GM19023 (cell line): ENCODE results near the gene FBN2.

Experiments
- ATAC-seq: cut with Tn5 transposase; IDR thresholded peaks from one replicate; pipeline ENCODE4 v1.9.1; 2021; ENCODE audit warnings: mild to moderate bottlenecking, moderate library complexity; ENCODE audit not compliant: unreplicated experiment

Gene FBN2

DNA sequence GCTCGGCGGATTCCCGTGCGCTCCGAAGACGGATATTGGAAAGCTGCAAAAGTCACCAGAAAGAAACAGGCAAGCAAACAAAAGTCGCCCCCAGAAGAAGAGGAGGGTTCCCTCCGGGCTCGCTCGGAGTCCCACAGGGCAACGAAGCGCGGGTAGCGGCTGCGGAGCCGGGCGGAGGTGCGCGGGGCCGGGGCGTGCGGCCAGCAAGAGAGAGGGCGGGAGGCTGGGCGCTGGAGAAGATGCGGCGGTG lies at the start of gene FBN2:
Gene FBN2 (minus strand): TSS at position 246 of the 250 bp plus-strand sequence. CDS start 642 bp downstream, outside the sequence.
- ATAC-seq, result no peak

DNA sequence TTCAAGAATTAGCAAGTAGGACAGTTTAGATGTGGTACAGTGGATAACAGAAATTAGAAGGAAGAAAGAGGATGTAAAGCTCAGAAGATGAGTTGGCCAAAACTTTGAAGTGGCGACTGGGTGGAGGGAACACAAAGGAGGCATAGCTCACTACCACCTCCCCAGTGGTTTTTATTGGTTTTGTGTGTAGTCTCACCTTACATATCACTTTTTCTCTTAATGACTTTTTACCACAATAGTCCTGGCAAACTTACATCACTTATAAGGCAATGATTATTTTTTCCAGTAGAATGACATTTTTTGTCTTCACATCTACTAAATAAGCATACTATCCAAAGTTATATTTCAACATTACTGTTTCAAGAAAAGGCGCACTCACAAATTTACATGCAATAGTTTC lies 49.2 kb upstream of the FBN2 start:
- no peak for ATAC-seq

DNA sequence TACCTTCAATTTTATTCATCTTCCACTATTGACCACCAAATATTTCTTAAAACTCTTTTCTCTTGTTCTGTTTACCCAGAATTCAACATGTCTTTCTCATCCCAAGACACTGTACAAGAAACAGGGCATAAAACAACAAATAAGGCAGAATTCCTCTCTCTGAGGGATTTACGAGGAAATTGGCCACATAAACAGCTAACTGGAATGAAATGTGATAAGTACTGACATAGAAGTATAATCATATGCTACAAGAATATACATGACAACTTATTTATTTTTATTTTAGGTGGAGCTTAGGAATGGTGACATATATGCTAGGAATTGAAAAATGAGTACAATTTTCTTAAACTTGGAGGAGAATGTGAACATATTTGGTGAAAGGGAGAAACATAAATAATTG lies 48.8 kb upstream of the FBN2 start:
- ATAC-seq, result no peak

DNA sequence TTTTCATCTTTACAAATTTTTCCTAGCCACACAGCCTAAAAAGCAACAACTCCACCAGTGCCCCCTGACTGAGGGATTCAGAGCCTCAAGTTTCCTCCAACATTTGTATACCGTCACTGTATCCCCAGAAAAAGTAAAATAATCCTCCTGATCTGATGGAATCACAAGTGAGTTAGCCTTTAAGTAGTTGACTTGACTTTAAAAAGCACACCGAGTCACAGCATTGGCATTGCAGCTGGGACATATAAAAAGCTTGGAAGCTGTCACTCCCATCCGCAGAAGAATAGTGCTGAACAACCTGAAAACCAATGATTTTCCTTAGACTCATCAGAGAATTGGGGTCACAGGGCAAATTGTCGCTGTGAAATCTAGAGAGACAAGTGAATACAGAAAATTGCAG lies 41.6 kb upstream of the FBN2 start:
- ATAC-seq, result no peak

DNA sequence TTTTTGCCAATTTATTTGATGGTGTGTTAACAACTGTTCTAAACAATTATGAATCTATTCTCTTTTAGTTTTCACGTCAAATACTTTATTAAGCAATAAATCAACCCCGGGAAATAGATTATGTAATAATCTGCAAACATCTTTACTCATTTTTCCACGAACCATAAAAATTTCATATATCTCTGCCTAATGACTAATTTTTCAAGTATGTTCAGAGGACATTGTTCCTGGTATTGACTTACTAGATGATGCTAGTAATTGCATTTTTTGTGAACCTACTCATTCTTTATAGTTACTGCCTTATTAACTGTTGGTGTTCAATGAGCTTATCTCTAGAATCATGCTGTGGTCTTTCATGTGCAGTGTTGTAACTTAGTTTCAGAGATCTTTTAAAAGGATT lies 41.0 kb upstream of the FBN2 start:
- ATAC-seq, result no peak

DNA sequence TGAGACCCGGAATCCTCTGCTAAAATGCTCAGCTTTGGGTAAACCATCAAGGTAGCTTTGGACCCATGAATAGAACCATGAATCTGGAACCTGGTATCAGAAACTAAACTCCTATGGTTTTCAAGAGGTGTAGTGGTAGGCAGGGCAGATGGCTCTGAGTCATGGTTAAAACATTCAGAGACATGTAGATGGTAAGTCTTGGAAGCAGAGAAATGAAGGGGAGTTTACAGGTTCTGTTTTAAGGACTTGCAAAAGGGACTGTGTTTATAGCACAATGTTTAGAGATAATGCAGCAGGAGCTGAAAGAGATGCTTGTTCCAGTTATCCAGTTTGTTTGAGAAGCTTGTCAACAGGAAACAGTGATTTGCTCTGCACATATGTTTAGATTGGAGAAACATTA lies 36.0 kb upstream of the FBN2 start:
- no peak for ATAC-seq

DNA sequence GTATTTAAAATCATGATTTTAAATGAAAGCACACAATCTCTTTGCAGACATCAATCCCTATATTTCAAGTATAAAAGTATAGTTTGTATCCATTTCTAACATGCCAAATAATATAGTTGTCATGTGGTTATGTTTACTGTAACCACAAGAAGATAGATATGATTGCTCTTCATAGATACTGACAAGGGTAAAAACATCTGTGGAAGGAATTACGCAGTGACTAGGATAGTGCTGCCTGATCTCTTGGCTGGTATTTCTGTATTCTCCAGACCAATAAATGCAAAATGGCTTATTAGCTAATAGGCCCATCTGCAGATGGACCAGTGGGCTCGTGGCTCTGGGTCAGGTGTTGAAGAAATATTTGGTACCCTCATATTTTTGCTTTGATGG lies 34.9 kb upstream of the FBN2 start:
- ATAC-seq, result no peak

DNA sequence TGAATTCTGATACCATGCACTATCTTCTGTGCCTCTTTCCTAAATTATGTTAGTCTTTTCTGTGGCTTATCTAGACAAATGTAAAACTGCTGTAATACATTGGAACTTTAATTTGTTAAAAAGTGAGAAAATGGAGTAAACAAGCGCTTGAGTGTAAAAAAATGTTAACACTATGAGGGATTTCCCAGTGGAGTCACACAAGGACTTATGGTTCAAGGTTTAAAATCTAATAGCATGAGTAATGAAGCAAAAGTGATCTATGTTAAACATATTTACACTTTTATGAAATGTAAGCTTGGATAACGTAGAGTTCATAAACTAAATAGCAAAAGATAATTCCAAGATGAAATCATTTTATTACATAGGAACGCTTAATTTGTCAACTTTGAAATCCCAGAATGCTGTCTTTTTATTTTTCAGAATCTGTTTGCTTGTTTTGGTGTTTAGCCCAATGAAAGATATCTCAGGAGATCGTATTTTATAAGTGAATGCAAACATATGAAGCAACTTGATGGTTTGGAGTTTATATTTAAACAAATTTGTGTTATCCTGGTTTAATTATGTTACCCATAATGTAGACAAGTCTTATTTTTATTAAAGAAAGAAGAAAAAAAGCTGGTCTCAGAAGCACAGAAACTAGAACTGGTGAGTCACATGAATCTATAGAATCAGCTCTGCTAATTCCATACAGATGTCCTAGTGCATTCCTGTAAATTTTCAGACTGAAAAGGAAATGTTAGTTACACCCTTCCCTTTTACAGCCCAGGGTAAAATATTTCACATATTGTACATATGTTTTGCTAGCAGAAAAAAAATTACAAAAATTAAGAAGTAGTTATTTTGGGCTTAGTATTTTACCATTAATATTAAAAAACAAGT lies 34.2 kb upstream of the FBN2 start:
- ATAC-seq, result no peak

DNA sequence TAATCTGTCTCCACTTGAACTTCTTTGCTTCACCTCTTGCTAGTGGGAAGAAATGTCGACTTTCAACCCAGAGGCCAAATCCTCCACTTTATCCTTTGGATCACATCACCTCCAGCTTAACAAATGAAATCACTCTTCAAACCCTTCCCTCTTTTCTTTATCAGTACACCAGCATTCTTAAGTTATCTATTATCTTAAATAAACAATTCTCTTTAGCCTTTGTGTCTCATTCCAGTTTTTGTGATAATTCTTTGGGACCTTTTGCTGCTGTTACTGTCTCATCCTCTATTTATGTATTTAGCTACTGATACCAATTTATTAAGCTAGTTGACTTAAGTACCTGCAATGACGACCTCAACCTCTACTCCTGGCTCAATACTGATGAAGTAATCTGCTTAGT lies 28.1 kb upstream of the FBN2 start:
- no peak for ATAC-seq

DNA sequence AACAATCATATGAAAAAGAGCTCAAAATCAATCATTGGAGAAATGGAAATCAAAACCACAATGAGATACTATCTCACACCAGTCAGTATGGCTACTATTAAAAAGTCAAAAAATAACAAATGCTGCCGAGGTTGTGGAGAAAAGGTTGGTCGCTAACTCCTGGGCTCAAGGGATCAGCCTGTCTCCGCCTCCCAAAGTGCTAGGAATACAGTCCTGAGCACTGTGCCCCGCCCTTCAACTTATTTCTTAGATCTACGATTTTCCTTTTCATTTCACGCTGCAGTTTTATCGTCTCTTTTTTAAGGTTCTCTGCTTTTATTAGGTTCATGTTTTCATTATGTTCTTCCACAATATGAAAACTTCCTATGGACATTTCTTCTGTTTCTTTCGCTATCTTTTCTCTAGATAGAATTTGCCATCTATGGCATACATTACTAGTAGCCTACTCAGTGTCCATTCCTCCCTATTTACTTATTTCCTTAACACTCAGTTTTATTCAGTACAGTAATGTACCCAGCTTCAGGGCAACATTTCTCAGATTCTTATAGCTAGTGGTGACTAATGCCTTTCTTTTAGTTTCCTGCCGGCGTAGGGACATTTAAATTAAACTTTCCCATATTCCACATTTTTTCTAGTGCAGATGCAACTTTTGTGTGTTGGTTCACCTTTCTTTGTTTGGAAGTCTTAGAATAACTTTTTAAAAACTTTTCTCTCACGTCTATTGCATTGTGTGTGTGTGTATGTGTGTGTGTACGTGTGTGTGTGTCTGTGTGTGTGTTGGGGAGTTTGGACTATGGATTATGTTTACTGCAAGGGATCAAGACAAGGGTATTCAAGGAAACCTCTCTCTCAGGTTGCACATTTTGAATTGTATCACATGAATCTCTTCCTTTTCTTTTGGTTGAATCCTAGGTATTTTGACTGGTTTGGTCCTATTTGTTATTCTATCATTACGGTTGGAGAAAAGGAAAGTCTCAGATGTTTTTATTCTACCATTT lies 21.6 kb upstream of the FBN2 start:
- ATAC-seq, result no peak

DNA sequence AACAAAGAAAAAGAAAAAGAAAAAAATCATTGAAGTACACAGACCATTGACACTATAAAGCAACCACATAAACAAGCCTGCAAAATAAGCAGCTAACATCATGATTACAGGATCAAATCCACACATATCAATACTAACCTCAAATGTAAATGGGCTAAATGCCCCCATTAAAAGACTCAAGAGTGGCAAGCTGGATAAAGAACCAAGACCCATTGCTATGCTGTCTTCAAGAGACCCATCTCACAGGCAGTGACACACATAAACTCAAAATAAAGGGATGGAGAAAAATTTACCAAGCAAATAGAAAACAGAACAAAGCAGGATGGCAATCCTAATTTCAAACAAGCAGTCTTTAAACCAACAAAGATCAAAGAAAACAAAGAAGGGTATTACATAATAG lies 15.7 kb upstream of the FBN2 start:
- ATAC-seq, result no peak

DNA sequence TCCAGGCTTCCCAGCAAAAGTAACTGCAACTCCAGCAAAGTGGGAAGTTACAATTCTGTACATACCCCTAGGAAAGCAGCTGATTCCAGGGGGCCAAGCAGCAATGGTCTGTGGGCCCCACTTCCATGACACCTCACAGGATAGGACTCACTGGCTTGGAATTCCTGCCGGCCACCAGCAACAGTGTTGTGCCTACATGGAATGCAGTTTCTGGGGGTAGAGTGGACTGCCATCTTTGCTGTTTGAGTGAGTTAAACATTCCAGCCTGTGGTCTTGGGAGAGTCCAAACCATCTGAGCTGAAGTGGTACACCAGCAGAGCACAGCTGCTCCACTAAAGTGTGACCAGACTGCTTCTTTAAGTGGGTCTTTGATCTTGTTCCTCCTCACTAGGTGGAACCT lies 13.4 kb upstream of the FBN2 start:
- ATAC-seq, result no peak

DNA sequence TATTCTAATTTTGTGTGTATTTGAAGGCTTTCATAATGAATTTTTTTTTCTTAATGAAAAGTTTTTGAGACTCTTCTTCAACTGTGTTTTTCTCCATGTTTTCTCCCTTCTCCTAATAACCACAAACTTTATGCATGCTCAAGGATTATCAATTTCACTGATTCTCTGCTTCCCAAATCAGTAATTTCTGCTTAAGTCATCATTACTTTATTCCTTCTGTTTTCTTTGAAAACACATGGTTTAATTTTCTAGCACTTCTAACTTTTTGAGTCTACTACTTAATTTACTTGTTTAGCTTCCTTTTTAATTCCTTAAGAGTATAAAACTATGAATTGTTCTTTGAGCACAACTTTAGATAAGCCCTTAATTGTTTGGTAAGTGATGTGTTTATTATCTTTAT lies 11.5 kb upstream of the FBN2 start:
- ATAC-seq, result no peak

DNA sequence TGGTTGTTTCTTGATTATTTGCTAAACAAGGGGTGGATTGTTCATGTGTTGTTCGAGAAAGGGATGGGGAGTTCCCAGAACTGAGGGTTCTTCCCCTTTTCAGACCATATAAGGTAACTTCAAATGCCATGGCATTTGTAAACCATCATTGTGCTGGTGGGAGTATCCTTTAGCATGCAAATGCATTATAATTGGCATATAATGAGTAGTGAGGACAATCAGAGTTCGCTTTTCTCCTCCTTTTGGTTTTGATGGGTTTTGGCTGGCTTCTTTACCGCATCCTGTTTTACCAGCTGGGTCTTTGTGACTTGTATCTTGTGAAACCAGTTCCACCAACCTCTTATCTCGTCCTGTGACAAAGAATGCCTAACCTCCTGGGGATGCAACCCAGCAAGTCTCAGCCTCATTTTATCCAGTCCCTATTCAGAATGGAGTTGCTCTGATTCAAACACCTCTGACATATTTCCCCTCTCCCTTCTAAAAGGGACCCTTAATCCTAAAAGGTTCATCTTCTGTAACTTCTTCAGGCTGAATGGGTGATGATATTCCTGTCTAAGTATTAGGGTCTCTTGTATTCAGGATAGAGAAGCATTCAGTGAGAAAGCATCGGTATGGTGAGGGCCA lies 8.7 kb upstream of the FBN2 start:
- ATAC-seq, result no peak

DNA sequence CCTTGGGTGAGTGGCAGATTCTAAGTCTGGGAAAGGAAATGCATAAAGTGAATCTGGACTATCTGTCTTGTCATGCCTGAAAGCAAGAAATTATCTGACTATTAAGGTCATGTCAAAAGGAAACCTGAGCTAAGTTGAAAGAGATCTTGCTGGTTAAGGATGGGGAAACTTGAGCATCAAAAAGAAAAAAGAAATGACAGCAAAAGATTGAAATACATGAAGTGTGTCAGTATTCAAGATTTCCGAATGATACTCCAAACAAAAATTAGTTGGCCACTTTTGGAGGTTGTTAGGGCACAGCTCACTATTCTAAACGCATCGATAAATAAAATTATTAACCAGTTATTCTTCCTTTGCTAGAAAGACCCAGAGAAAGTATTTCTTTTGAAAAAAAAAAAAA lies 3.3 kb upstream of the FBN2 start:
- ATAC-seq, result no peak

DNA sequence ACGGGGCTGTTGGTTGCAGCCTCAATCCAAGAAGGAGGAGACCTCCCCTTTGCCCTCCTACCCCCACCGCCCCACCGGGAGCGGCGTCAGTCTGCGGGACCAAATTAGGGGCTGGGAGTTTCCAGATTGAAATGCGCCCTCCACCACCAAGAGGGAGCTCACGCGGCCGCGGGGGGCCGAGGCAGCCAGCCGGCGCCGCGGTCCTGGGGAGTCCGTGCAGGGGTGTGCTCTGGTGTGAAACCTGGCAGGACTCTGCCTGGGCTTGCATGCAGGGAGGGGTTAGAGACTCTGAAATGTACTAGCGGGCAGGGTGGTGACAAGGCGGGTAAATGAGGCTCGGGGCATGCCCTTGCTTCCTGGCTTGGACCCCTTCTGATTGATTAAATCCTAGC lies 989 bp upstream of the FBN2 start:
- no peak for ATAC-seq

DNA sequence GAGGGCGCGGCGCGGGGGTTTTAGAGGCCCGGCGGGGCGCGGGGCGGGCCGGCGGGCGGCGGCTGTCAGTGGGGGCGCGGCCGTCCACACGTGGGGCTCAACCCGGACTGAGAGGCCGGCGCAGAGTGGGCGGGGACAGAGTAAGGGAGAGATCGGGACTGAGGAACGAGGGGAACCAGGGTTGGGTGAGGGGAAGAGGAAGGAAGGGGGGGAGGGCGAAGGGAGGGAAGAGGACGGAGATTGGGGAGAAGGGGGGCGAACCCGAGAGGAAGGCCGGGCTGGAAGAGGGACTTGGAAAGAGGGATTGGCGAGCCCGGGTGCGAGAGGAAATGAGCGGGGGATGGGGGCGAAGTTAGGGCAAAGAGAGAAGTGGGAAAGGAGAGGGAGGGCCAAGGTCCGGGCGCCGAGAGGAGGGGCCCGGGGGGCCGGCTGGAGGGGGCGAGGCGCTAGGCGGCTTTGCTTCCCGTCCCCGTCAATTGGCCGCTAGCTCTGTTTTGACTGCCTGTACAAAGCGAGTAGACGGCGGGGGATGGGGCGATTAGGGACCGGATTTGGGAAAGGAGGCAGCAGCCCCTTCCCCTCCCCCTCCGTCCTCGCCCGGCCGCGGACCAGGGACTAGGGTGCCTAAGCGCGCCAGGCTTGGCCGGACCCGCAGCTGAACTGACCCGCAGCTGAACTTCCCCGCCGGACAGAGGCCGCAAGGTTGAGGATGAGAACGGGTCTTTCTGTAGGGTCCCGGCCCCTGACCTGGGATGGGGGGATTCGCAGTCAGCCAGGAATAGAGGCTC lies 399 bp upstream of the FBN2 start:
- no peak for ATAC-seq

DNA sequence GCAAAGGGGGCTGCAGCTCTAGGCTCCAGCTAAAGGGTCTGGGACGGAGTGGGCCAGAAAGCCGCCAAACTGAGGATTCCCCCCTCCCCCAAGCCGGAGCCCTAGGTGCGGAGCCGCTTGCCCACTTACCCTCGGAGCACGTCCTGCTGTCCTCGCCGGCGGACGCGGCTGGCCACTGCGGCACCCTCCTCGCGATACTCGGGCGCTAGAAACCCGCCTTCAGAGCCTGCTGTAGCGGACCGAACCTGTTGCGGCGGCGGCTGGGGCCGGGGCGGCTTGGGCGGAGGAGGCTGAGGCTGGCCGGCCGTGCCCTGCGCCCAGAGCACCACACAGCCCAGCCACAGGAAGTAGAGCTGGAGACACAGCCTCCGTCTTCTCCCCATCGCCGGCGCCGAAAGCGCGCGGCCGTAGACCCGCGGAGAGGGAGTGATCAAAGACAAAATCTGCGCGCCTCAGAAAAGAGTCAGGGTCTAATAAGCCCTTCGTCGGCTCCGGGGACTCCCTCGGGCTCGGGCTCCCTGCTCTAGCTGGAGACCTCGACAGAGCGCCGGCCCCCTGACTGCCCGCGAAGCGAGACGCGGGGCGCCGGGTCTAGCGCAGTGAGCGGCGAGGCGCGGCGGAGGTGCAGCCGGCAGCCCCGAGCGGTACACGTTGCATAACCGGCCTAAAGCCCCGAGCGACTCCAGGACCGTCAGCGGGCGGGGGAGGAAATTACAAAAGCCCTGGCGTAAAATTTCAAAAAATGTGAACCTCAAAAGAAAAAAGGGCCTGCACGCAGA lies 635 bp downstream of the FBN2 start:
- ATAC-seq, result no peak

DNA sequence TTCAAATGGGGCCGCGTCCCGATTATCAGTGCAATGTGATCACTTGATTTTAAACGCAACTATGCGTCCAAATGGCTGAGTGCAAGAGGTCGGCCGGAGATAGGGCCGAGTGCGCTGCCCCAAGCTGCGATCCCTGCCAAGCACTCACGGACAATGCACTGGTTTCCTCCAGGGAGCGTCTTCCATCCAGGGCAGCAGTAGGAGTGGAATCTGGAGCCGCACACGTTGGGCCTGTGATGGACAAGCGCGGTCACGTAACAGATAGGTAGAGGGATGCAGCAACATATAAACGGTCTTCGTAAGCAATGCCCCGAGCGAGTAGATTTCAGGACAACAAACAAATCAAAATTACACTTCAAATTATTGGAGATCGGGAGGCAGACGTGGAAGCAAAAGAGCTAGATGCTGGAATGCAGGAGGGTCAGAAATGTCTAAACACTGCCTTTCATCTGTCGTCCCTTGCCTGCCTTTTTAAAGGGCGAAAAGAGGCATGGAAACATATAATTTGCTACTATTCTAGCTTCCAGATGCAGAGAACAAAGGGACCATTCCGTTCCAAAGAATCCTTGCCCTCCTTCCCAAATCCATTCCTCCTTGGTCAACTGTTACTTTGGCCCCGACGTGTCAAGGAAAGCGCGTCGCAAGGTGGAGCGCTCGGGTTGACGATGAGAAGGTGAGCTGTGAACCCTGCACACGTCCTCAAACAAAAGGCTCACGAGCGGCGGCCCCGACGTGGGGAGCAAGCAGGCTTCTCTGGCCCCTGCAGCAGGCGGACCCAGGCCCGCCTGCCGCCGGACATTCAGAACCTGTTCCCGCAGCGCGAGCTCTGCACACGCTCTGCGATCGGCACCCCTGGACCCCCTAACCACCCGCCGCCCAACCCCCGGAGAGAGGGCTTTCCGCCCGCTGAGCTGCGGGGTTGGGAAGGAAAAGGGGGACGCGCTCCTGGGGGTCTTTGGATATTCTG lies 1.5 kb downstream of the FBN2 start:
- ATAC-seq, result no peak
